ENCODE measurements around the gene CRADD.
"Not testable (repeated sequence)": the region's sequence is repeated elsewhere in the genome, so short reads cannot be mapped to it uniquely, and the experiment has no call there.

The CRADD gene

DNA sequence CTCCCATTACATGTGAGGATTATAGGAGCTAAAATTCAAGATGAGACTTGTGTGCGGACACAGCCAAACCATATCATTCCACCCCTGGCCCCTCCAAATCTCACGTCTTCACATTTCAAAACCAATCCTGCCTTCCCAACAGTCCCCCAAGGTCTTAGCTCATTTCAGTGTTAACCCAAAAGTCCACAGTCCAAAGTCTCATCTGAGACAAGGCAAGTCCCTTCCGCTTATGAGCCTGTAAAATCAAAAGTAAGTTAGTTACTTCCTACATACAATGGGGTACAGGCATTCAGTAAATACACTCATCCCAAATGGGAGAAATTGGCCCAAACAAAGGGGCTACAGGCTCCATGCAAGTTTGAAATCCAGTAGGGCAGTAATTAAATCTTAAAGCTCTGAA, 76.1 kb downstream of the CRADD start:
- H3K27me3 ChIP-seq (ENCODE audit: insufficient read depth, poor library complexity, severe bottlenecking): no peaks in the 10 kb centered on the region
- TF ChIP-seq POLR2AphosphoS5 (IDR thresholded peaks at IDR 0.05; ENCODE audit: low read depth): no peak
- TF ChIP-seq, protein P1, sequence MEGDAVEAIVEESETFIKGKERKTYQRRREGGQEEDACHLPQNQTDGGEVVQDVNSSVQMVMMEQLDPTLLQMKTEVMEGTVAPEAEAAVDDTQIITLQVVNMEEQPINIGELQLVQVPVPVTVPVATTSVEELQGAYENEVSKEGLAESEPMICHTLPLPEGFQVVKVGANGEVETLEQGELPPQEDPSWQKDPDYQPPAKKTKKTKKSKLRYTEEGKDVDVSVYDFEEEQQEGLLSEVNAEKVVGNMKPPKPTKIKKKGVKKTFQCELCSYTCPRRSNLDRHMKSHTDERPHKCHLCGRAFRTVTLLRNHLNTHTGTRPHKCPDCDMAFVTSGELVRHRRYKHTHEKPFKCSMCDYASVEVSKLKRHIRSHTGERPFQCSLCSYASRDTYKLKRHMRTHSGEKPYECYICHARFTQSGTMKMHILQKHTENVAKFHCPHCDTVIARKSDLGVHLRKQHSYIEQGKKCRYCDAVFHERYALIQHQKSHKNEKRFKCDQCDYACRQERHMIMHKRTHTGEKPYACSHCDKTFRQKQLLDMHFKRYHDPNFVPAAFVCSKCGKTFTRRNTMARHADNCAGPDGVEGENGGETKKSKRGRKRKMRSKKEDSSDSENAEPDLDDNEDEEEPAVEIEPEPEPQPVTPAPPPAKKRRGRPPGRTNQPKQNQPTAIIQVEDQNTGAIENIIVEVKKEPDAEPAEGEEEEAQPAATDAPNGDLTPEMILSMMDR (IDR thresholded peaks at IDR 0.05; ENCODE audit: insufficient read depth, low read length): no peak
- TF ChIP-seq, protein P2, sequence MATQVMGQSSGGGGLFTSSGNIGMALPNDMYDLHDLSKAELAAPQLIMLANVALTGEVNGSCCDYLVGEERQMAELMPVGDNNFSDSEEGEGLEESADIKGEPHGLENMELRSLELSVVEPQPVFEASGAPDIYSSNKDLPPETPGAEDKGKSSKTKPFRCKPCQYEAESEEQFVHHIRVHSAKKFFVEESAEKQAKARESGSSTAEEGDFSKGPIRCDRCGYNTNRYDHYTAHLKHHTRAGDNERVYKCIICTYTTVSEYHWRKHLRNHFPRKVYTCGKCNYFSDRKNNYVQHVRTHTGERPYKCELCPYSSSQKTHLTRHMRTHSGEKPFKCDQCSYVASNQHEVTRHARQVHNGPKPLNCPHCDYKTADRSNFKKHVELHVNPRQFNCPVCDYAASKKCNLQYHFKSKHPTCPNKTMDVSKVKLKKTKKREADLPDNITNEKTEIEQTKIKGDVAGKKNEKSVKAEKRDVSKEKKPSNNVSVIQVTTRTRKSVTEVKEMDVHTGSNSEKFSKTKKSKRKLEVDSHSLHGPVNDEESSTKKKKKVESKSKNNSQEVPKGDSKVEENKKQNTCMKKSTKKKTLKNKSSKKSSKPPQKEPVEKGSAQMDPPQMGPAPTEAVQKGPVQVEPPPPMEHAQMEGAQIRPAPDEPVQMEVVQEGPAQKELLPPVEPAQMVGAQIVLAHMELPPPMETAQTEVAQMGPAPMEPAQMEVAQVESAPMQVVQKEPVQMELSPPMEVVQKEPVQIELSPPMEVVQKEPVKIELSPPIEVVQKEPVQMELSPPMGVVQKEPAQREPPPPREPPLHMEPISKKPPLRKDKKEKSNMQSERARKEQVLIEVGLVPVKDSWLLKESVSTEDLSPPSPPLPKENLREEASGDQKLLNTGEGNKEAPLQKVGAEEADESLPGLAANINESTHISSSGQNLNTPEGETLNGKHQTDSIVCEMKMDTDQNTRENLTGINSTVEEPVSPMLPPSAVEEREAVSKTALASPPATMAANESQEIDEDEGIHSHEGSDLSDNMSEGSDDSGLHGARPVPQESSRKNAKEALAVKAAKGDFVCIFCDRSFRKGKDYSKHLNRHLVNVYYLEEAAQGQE (IDR thresholded peaks at IDR 0.05; ENCODE audit: insufficient replicate concordance, low read depth): no peak
- no peak for TF ChIP-seq GABPA (IDR thresholded peaks at IDR 0.05; ENCODE audit: low read depth)
- TF ChIP-seq SPI1 (IDR thresholded peaks at IDR 0.05; ENCODE audit: borderline replicate concordance, low read depth): no peak
- no peak overlapping the region for H3K27ac ChIP-seq (replicated peaks)
- no peak for DNase-seq (ENCODE audit: low read depth in 1 of 2, low spot score in 1 of 2)
- H3K4me3 ChIP-seq (replicated peaks; ENCODE audit: insufficient read depth, low read length): no peak overlapping the region

DNA sequence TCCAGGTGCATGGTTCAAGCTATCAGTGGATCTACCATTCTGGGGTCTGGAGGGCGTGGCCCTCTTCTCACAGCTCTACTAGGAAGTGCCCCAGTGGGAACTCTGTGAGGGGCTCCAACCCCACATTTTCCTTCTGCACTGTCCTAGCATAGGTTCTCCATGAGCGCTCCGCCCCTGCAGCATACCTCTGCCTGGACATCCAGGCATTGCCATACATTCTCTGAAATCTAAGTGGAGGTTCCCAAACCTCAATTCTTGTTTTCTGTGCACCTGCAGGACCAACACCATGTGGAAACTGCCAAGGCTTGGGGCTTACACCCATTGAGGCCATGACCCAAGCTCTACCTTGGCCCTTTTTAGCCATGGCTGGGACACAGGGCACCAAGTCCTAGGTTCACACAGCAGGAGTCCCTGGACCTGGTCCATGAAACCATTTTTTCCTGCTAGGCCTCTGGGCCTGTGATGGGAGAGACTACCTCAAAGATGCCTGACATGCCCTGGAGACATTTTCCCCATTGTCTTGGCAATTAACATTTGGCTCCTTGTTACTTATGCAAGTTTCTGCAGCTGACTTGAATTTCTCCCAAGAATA, 76.8 kb downstream of the CRADD start:
- TF ChIP-seq GABPA (IDR thresholded peaks at IDR 0.05; ENCODE audit: low read depth): no peak
- no peak overlapping the region for H3K4me3 ChIP-seq (replicated peaks; ENCODE audit: insufficient read depth, low read length)
- DNase-seq (ENCODE audit: low read depth in 1 of 2, low spot score in 1 of 2): no peak
- H3K27me3 ChIP-seq (ENCODE audit: insufficient read depth, poor library complexity, severe bottlenecking): no peaks in the 10 kb centered on the region
- no peak overlapping the region for H3K27ac ChIP-seq (replicated peaks)

DNA sequence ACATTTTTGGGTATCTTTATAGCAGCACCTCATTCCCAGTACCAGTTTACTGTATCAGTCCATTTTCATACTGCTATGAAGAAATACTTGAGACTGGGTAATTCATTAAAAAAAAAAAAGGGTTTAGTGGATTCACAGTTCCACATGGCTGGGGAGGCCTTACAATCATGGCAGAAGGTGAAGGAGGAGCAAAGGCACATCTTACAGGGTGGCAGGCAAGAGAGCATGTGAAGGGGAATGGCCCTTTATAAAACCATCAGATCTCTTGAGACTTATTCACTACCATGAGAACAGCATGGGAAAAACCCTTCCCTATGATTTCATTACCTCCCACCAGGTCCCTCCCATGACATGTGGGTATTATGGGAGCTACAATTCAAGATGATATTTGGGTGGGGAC, 77.7 kb downstream of the CRADD start:
- not testable (repeated sequence) for H3K4me3 ChIP-seq (replicated peaks; ENCODE audit: insufficient read depth, low read length); H3K27me3 ChIP-seq (ENCODE audit: insufficient read depth, poor library complexity, severe bottlenecking); DNase-seq (ENCODE audit: low read depth in 1 of 2, low spot score in 1 of 2); H3K27ac ChIP-seq (replicated peaks)

DNA sequence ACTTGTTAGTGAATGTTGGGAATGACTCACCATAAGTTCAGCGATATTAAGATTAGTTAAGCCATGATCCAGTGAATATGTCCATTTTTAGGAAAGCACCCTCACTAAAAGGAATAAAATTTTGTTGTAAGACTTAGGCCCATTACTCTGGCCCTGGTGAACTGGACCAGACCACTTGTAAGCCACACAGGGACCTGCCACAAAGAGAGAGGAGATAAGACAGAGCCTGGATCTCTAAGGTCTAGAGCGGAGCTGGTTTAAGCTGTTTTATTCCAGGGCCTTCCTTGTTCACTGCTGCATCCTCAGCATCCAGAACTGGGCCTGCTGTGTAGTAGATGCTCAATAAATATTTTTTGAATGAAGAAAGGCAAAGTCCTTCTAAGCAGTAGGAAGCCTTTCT, 79.1 kb downstream of the CRADD start:
- Histone ChIP-seq H3K27ac (replicated peaks) (no peak overlapping the region), H3K4me3 (replicated peaks; ENCODE audit: insufficient read depth, low read length) (no peak overlapping the region), H3K27me3 (ENCODE audit: insufficient read depth, poor library complexity, severe bottlenecking) (no peaks in the 10 kb centered on the region)
- TF ChIP-seq, protein P1 (IDR thresholded peaks at IDR 0.05; ENCODE audit: insufficient read depth, low read length): no peak
- TF ChIP-seq SPI1 (IDR thresholded peaks at IDR 0.05; ENCODE audit: borderline replicate concordance, low read depth) (no peak), GABPA (IDR thresholded peaks at IDR 0.05; ENCODE audit: low read depth) (no peak)
- TF ChIP-seq, protein P2 (IDR thresholded peaks at IDR 0.05; ENCODE audit: insufficient replicate concordance, low read depth): no peak
- DNase-seq (ENCODE audit: low read depth in 1 of 2, low spot score in 1 of 2): no peak
